ENCODE results near the gene AQP12A. TPM values are rescaled to one million over a fixed set of nuclear protein-coding genes. Genes with fewer than 3 reads are reported as not detected.

The AQP12A gene
- total and polyA plus RNA-seq, 7 donors = 3.0 to 7.4 TPM; not detected in 5

- Histone ChIP-seq H3K4me3 (no peak overlapping the region), H3K27ac (no peak overlapping the region), H3K27me3 (no peaks in the 10 kb centered on the region), H3K4me1 (no peaks in the 10 kb centered on the region), H3K9me3 (no peaks in the 10 kb centered on the region), H3K36me3 (no peaks in the 10 kb centered on the region)
- DNase-seq = no peak
- intact Hi-C loops (cut with DNase I) = no loop called here
- TF ChIP-seq POLR2A (IDR thresholded peaks at IDR 0.05) (no peak), CTCF (IDR thresholded peaks at IDR 0.05) (no peak), POLR2AphosphoS5 (IDR thresholded peaks at IDR 0.05) (no peak), EP300 (IDR thresholded peaks at IDR 0.05) (no peak)
- WGBS, 2 donors = 79 to 89% methylated on average over 25 of the region's 25 CpGs
Measured at GRCh38 chr2:240720686-240721595, 29.3 kb downstream of the AQP12A start.

- Histone ChIP-seq H3K36me3 (no peaks in the 10 kb centered on the region), H3K27me3 (no peaks in the 10 kb centered on the region), H3K9me3 (no peaks in the 10 kb centered on the region), H3K4me1 (no peaks in the 10 kb centered on the region), H3K4me3 (no peak overlapping the region), H3K27ac (no peak overlapping the region)
- TF ChIP-seq POLR2A (IDR thresholded peaks at IDR 0.05) = no peak
- no peak for TF ChIP-seq EP300 (IDR thresholded peaks at IDR 0.05)
- no peak for TF ChIP-seq POLR2AphosphoS5 (IDR thresholded peaks at IDR 0.05)
- no peak for TF ChIP-seq CTCF (IDR thresholded peaks at IDR 0.05)
- no peak for DNase-seq
- 81 to 89% methylated on average over 20 of the region's 20 CpGs for WGBS, 2 donors
- intact Hi-C loops (cut with DNase I) = no loop called here
Measured at GRCh38 chr2:240721596-240722180, 30.0 kb downstream of the AQP12A start.

- TF ChIP-seq POLR2AphosphoS5 (IDR thresholded peaks at IDR 0.05) (no peak), POLR2A (IDR thresholded peaks at IDR 0.05) (no peak), EP300 (IDR thresholded peaks at IDR 0.05) (no peak), CTCF (IDR thresholded peaks at IDR 0.05) (no peak)
- no peaks in the 10 kb centered on the region for H3K36me3 ChIP-seq
- no peaks in the 10 kb centered on the region for H3K27me3 ChIP-seq
- no peak overlapping the region for H3K4me3 ChIP-seq
- WGBS, 2 donors = 88 to 90% methylated on average over 16 of the region's 16 CpGs
- no peaks in the 10 kb centered on the region for H3K4me1 ChIP-seq
- no peaks in the 10 kb centered on the region for H3K9me3 ChIP-seq
- no peak overlapping the region for H3K27ac ChIP-seq
- DNase-seq = no peak
- intact Hi-C loops (cut with DNase I) = no loop called here
Measured at GRCh38 chr2:240722376-240722775, 30.7 kb downstream of the AQP12A start.

GRCh38 chr2:240722796-240723735, 31.4 kb downstream of the AQP12A start:
- intact Hi-C loops (cut with DNase I) = no loop called here
- no peaks in the 10 kb centered on the region for H3K4me1 ChIP-seq
- no peaks in the 10 kb centered on the region for H3K9me3 ChIP-seq
- no peak for TF ChIP-seq CTCF (IDR thresholded peaks at IDR 0.05)
- no peak for TF ChIP-seq POLR2AphosphoS5 (IDR thresholded peaks at IDR 0.05)
- TF ChIP-seq POLR2A (IDR thresholded peaks at IDR 0.05) = no peak
- TF ChIP-seq EP300 (IDR thresholded peaks at IDR 0.05) = no peak
- no peak for DNase-seq
- 86 to 89% methylated on average over 32 of the region's 32 CpGs for WGBS, 2 donors
- no peaks in the 10 kb centered on the region for H3K36me3 ChIP-seq
- H3K27me3 ChIP-seq = no peaks in the 10 kb centered on the region
- no peak overlapping the region for H3K27ac ChIP-seq
- no peak overlapping the region for H3K4me3 ChIP-seq

All from sigmoid colon (tissue), 7 donors.